Hematopoietic multipotent progenitor cell (in vitro differentiated cells): ENCODE measurements around the gene NSMCE1. TPM values are rescaled to one million over a fixed set of nuclear protein-coding genes. Genes with fewer than 3 reads are reported as not detected.
"Not testable (repeated sequence)": the region's sequence is repeated elsewhere in the genome, so short reads cannot be mapped to it uniquely, and the experiment has no call there.

Experiments
- DNase-seq, 3 donors: peaks; one replicate each; pipeline ENCODE4 v3.0.0-alpha.2; 2011 to 2015; ENCODE audit warnings: low read depth in 2 of 3, low spot score in 2 of 3
- total RNA-seq: library from RNA; depleted of rRNA; stranded (reverse); fragments of >200 nt; gene quantifications from one replicate; pipeline ENCODE4 v1.2.3, GENCODE V29; 2012

NSMCE1 gene
- total RNA-seq, 1 donor = 78.4 TPM

DNA sequence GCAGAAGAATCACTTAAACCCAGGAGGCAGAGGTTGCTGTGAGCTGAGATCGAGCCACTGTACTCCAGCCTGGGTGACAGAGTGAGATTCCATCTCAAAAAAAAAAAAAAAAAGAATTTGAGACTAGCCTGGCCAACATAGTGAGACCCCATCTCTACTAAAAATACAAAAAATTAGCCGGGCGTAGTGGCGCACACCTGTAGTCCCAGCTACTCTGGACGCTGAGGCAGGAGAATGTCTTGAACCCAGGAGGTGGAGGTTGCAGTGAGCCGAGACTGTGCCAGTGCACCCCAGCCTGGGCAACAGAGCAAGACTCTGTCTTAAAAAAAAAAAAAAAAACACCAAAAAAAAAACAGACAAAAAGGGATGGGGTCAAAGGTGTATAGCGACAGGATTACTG is 4.1 kb upstream of the NSMCE1 start:
- not testable (repeated sequence) for DNase-seq

DNA sequence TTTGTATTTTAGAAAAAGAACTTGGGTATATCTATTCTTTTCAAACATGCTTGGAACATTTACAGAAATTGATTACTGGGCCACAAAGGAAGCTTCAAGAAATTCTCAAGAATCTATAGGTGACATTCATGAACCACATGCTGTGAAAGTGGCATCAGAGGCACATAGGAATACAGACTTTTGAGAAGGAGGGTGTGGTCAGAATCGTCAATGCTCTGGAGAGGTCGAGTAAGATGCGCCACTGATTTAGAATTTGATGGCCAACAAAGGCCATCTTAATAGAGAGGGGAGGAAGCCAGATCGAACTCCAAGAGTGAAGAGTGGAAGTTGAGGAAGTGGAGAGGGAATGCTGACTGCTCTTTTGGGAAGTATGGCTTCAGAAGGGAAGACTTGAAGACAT is 3.5 kb upstream of the NSMCE1 start:
- no peak for DNase-seq

DNA sequence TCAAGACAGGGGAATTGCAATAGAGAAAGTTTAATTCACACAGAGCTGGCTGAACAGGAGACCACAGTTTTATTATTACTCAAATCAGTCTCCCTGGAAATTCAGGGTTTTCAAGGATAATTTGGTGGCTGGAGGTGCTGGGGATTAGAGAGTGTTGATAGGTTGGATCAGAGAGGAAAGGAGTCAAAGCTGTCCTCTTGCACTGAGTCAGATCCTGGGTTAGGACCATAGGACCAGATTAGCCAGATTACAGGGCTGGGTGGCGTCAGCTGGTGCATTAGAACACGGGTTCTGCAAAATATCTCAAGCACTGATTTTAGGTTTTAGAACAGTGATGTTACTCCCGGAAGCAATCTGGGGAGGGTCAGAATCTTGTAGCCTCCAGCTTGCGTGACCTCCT is 1.8 kb upstream of the NSMCE1 start:
- no peak for DNase-seq

DNA sequence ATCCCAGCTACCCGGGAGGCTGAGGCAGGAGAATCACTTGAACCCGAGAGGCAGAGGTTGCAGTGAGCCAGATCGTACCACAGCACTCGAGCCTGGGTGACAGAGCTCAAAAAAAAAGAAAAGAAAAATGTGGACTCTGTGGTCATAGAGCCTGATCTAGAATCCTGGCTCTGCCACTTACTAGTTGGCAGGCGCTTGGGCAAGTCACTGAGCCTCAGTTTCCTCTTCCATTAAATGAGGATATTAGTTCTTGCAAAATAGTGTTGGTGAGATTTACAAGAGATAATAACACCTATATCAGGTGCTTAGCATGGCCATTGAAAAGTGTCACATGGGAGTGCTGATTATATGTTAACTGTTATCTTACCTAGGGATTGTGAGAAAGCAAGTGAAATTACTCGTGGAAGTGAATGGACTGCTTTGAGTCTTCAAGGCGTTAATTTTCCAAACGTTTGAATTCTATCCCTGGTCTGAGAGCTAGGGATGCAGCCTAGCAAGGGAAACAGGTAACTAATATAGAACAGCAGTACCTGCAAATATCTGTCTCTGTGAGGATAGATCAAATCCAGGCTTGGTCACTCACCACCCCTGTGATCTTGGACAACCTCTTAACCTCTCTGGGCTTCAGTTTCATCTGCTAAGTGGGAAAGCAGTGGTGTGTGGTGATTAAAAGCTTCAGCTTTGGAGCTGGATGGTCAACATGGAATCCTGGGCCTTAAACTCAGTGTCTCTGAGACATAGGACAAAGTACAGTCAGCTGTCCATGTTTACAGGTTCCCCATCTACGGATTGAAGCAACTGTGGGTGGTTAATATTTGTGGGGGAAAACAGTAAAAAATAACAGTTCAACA is 953 bp upstream of the NSMCE1 start:
- no peak for DNase-seq

DNA sequence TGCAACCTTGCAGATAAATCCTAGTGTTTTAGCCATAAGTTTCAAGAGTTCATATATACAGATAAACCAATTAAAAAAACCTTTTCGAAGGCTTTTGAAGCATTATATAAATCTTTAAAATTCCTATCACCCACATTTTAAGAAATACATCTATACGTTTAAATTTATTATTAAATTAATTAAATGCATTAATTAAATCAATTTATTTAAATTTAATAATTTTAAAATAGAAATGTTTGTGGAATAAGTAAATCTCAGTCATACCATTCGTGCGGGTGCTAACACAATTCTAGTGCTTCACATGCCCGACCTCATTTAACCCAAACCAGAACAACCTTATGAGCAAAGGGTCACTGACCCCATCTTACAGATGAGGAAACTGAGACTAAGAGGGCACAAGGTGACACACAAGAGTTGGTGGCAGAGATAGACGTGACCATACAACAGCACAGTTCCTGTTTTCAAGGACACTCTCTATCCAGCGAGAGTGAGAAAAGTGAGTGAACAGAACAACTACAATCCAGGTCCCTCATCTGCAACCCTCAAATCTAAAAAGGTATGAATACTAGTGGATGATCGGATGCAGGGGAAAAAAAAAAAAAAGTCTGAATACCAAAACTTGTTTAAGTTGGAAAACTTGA is 1.4 kb downstream of the NSMCE1 start:
- peak in 1 of 3 donors; percentile 22 for DNase-seq

DNA sequence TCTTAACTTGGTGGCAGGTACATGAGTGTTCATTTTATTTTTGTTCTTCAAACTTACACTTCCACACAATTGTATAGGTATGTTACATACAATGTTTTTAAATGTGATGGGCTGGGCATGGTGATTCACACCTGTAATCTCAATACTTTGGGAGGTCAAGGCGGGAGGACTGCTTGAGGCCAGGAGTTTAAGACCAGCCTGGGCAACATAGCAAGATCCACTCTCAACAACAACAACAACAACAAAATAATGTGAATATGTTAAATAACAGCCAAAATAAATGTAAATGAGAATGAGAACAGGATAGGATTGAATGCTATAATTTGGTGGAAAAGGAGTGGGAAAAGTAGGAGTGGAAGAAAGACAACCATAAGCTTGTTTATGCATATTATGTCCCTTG is 2.6 kb downstream of the NSMCE1 start:
- DNase-seq = no peak

DNA sequence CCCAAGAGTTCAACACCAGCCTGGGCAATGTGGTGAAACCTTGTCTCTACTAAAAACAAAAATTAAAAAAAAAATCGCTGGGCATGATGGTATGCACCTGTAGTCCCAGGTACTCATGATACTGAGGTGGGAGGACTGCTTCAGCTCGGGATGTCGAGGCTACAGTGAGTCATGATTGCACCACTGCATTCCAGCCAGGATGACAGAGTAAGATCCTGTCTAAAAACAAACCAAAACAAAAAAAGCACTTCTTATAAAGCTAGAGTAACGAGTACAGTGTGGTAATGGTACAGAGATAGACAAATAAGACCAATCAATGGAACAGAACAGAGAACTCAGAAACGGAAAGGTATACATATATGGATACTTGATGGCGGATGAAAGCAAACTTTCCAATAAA is 4.4 kb downstream of the NSMCE1 start:
- DNase-seq = no peak

DNA sequence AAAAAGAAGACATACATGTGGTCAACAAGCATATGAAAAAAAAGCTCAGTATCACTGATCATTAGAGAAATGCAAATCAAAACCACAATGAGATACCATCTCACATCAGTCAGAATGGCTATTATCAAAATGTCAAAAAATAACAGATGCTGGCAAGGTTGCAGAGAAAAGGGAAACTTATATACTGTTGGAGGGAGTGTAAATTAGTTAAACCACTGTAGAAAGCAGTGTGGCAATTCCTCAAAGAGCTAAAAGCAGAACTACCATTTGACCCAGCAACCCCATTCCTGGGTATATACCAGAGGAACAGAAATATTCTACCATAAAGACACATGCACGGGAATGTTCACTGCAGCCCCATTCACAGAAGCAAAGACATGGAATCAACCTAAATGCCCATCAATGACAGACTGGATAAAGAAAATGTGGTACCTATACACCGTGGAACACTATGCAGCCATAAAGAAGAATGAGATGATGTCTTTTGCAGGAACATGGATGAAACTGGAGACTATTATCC is 5.6 kb downstream of the NSMCE1 start:
- DNase-seq = peak in 1 of 3 donors; percentile 36

DNA sequence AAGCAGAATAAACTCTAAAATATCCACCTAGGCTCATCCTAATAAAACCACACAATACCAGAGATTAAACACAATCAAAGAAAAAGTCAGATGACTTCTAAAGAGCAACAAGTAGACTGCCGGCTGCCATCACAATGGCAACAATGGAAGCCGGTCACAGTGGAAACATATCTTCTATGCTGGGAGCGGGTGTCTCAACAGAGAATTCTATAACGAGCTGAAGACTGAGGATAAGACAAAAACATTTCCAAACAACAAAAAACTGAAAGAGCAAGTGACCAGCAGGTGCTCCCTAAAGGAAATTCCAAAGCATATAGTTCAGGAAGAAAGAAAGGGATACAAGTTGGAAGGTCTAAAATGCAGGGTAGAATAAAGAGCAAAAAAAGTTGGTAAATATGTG is 8.9 kb downstream of the NSMCE1 start:
- no peak for DNase-seq

DNA sequence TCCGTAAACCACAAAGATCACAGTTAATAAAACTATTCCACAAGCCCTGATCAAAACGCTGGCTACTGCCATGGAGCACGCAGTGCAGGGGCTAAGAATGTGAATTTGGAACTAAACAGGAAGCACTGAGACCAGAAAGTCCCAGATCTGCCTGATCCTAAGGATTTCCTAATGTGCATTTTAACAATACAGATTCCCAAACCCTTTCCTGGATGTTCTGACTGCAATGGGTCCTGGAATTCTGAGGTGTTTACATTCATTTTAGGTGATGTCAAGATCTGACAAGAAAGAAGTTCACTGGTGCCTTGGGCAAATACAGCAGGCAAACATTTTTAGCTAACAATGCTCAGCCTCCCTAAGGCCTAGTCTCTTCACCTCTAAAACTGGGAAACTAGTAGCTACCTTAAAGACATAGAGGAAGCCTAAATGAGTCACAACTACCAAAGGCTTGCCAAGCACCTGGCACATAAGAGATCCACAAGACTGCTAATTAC is 10.3 kb downstream of the NSMCE1 start:
- DNase-seq = no peak

DNA sequence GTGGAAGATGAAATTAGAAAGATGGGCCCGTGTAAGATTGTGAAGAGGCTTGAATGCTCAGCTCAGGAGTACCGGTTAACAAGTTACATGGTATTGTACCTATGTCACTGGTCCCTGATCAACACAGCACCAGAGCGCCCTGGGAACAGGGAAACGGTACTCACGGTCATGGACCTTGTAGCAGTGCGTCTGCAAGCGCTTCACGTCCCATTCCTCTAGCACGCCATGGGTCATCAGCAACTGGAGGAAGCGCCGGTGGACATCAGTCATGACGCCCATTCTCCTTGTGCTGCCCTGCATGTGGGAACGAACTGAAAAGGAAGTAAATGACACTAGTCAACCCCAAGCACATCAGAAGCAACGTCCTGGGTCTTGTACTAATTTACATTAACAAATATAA is 11.3 kb downstream of the NSMCE1 start:
- DNase-seq = no peak

DNA sequence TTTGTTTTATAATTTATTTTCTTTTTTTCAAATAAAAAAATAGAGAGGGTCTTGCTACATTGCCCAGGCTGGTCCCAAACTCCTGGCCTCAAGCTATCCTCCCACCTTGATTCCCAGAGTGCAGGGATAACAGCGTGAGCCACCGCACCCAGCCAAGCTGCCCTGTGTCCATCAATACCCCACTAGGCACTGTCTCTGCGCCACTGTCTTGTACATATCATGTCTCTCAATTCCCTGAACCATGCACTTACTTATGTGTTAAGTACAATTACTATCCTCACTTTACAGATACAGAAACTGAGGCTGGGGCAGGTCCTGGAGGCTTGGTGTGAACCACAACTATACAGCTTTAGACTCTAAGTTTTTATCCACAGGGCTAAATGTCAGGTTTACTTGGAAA is 11.7 kb downstream of the NSMCE1 start:
- DNase-seq = no peak

DNA sequence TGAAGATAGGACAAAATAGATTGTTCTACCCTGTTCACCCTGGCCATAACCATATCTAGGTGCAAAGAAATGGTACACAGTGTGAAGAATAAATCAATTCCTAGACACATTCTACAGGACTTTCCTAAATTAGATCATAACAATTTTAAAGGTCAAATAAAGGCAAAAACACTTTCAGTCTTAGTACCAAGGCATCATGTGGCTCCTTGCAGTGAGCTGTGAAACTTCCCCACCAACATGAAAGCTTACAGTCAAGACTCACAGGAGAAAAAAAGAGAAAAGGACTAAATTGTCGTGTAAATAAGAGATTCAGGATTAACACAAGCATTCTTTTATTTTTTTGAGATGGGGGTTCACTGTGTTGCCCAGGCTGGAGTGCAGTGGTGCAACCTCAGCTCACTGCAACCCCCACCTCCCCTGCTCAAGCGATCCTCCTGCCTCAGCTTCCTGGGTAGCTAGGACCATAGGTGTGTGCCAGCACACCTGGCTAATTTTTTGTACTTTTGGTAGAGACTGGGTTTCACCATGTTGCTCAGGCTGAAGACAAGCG is 14.2 kb downstream of the NSMCE1 start:
- DNase-seq = no peak

DNA sequence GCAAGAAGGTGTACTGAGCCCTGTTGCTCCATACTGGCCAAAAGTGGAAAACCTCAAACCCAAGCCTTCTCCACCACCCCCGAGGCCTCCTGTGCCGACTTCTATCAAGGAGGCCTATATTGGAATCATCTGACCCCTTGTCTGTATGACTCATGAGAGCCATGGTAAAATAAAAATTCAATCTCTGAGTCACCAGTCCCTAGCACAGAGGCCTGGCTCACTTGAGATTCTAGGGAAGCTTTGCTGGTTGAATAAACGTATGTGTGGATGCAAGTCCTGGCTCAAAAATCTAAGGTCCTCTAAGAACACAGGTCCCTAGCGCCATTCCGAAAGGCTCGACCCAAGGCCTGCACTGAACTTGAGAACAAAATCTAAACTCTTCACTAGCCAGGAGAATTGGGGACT is 15.0 kb downstream of the NSMCE1 start:
- DNase-seq = no peak

DNA sequence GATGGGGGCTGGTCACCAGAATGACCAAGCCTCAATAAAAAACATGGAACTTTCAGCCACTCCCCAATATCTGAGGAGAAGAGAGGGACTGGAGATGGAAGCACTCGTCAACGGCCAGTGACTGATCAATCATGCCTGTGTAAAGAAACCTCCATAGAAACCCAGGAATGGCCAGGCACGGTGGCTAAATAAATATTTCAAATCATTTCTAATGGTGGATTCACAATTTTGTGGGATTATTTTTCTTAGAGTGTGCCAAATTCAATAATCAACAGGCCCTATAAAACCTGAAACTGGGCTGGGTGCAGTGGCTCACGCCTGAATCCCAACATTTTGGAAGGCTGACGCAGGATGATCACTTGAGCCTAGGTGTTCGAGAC is 16.4 kb downstream of the NSMCE1 start:
- no peak for DNase-seq

DNA sequence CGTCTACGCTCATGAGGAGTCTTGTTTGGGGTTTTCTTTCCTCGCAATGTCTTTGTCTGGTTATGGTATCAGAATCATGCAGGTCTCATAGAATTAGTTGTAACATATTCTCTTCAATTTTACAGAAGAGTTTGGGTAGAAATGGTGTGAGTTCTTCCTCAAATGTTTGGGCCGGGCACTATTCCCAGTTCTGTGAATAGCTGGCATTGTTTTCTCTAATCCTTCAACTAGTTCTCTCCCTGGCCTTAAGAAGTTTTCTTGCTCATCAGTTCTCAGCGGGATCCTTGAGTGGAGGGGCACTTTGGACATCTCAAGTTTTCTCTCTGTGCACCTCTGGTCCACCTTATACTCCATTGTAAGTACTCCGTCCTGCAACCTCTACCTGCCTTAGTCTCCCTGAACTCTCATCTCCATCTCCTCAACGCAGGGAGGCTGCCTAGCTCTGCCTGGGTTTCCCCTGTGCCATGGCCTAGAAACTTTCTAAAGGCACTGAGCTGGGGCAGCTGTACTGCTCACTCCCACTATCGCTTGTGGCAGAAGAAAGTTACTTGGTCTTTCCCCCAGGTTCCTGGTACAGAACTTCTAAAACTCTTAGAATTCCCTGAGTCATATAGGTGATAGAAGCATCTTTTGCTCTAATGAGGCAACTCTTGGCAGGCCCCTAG is 16.9 kb downstream of the NSMCE1 start:
- DNase-seq = no peak

DNA sequence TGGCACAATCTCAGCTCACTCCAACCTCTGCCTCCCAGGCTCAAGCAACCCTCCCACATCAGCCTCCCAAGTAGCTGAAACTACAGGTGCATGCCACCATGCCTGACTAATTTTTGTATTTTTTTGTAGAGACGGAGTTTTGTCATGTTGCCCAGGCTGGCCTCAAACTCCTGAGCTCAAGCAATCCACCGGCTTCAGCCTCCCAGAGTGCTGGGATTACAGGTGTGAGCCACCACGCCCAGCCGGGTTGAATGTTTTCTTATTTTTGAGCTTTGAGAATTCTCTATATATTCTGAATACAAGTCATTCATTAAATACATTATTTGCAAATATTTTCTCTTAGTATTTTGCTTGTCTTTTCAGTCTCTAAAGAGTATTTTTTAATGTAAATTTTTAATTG is 19.7 kb downstream of the NSMCE1 start:
- DNase-seq = not testable (repeated sequence)

DNA sequence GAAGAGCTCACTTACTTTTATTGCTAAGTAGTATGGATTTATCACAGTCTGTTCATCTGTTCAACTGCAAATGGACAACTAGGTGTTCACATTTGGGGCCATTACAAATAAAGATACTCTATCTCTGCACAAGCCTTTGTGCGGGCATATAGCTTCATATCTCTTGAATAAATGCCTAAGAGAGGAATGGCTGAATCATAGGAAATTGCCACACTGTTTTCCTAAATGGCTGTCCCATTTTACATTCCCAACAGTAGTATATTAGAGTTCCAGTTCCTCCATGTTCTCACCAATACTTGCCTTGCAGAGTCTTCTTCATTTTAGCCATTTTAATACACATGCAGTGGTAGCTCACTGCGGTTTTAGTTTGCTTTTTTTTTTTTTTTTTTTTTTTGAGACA is 20.5 kb downstream of the NSMCE1 start:
- no peak for DNase-seq

DNA sequence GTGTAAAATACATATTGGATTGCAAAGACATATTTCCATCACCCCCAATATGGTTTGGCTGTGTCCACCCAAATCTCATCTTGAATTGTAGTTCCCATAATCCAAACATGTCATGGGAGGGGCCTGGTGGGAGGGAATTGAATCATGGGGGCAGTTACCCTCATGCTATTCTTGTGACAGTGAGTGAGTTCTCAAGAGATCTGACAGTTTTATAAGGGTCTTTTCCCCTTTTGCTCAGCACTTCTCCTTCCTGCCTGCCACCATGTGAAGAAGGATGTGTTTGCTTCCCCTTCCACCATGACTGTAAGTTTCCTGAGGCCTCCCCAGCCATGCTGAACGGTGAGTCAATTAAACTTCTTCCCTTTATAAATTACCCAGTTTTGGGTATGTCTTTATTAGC is 21.5 kb downstream of the NSMCE1 start:
- not testable (repeated sequence) for DNase-seq

DNA sequence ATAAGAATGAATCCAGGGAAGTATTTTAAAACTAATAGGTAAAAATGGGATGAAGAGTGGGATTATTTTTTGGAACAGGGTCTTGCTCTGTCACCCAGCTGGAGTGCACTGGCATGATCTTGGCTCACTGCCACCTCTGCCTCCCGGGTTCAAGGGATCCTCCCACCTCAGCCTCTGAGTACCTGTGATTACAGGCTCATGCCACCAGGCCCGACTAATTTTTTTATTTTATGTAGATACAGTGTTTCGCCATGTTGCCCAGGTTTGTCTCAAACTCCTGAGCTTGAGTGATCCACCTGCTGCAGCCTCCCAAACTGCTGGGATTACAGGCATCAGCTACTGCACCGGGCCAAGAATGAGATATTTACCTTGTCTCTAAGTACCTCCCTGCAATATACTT is 22.1 kb downstream of the NSMCE1 start:
- no peak for DNase-seq
